ENCODE data around the gene MUSTN1. TPM values are rescaled to one million over a fixed set of nuclear protein-coding genes. Genes with fewer than 3 reads are reported as not detected.

The MUSTN1 gene
- total and polyA plus RNA-seq, 8 donors = 0.42 to 63.7 (median 0.55) TPM; not detected in 3

DNA sequence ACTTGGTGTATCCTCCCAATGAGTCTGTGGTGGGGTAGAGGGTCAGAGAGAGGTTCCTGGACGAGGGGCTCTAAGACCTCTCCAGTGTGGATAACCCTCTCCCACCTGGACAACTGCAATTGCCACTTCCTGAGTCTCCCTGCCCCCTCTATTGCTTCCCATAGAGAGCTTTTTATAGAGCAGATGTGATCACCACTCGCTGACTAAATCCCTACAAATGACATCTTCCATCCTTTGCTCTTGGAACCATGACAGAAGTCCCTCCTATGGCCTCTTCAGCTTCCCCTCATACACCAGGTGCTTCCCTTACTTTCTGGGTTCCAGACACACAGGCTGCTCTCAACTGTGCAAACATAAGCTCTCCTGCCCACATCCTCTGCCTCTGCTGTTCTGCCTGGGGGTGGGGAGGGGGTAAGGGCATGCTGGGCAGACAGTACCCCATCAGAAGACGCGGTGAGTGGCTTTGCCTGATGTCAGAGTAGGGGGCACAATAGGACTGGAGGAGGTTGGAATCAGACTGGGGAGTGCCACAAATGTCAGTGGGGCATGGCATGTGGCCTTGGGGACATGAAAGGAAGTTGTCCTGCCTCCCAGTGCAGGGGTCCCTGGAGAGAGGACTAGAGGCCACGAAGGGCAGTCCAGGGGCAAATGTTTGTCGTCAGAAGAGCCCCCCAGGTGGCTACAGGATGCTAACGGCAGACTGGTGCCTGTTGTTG lies 25.0 kb downstream of the MUSTN1 start:
- Histone ChIP-seq H3K36me3 (no peaks in the 10 kb centered on the region), H3K9me3 (no peaks in the 10 kb centered on the region), H3K27ac (no peak overlapping the region), H3K4me3 (no peak overlapping the region), H3K27me3 (no peaks in the 10 kb centered on the region), H3K4me1 (no peaks in the 10 kb centered on the region)
- WGBS, 2 donors = 66 to 67% methylated on average over 7 of the region's 7 CpGs
- intact Hi-C loops (cut with DNase I) = no loop called here
- FAIRE-seq = no peak
- DNase-seq = no peak
- TF ChIP-seq, protein P1, sequence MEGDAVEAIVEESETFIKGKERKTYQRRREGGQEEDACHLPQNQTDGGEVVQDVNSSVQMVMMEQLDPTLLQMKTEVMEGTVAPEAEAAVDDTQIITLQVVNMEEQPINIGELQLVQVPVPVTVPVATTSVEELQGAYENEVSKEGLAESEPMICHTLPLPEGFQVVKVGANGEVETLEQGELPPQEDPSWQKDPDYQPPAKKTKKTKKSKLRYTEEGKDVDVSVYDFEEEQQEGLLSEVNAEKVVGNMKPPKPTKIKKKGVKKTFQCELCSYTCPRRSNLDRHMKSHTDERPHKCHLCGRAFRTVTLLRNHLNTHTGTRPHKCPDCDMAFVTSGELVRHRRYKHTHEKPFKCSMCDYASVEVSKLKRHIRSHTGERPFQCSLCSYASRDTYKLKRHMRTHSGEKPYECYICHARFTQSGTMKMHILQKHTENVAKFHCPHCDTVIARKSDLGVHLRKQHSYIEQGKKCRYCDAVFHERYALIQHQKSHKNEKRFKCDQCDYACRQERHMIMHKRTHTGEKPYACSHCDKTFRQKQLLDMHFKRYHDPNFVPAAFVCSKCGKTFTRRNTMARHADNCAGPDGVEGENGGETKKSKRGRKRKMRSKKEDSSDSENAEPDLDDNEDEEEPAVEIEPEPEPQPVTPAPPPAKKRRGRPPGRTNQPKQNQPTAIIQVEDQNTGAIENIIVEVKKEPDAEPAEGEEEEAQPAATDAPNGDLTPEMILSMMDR (IDR thresholded peaks at IDR 0.05) = no peak
- no peak for ATAC-seq

DNA sequence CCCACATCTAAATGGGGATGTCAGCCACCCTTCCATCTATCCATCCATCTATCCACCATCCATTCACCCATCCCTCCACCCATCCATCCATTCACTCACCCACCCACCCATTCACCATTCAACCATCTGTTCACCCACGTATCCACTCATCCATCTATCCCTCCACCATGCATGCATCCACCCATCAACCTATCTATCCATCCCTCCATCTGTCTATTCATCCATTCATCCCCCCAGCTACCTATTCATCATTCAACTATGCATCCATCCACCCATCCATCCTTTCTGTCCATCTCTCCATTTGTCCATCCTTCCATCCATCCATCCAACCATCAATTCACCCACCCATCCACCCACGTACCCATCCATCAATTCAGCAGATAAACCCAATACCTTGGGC lies 25.7 kb downstream of the MUSTN1 start:
- Histone ChIP-seq H3K4me1 (no peaks in the 10 kb centered on the region), H3K27me3 (no peaks in the 10 kb centered on the region), H3K36me3 (no peaks in the 10 kb centered on the region), H3K4me3 (no peak overlapping the region), H3K27ac (no peak overlapping the region), H3K9me3 (no peaks in the 10 kb centered on the region)
- FAIRE-seq (no peak), ATAC-seq (no peak), DNase-seq (no peak)
- WGBS, 2 donors = 64 to 69% methylated on average over 2 of the region's 2 CpGs
- intact Hi-C loops (cut with DNase I) = no loop called here
- TF ChIP-seq, protein P1 (IDR thresholded peaks at IDR 0.05) = no peak

DNA sequence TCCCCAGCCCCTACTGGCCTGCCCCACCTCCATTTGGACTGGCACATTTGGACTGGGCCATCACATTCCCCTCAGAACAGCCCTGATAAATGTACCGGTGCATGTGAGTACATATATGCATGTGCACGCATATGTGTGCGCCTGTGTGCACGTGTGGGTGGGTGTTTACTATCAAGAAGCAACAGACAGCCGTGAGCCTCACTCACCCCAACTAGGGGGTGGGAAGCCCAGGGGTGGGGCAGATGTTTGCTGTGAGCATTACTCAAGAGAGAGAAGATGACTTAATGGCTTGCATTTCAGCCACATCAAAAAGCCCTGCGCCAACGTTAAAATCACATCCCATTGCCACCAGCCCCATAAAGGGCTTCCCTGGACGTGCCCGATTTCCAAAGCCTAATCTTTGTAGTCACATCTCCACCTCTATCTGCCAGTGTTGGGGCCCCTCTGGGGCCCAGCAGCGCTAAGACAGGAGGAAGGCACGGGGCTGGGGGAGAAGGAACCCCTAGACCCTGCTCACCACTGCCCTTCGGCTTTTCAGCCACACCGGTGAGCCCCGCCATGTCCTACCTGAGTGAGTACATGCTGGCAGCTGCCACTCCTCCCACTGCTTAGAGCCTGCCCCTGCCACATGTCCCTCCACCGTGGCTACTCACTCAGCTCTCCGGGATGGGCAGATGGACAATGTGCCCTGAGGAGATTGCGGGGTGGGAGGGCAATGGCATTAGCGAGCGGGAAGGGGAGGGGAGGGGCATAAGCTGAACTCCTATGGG lies 29.4 kb downstream of the MUSTN1 start:
- WGBS, 2 donors = 74 to 80% methylated on average over 19 of the region's 19 CpGs
- Histone ChIP-seq H3K4me3 (no peak overlapping the region), H3K36me3 (no peaks in the 10 kb centered on the region), H3K27ac (no peak overlapping the region), H3K9me3 (no peaks in the 10 kb centered on the region), H3K4me1 (no peaks in the 10 kb centered on the region), H3K27me3 (no peaks in the 10 kb centered on the region)
- TF ChIP-seq, protein P1 (IDR thresholded peaks at IDR 0.05) = no peak
- intact Hi-C loops (cut with DNase I) = no loop called here
- DNase-seq (no peak), ATAC-seq (no peak), FAIRE-seq (no peak)

DNA sequence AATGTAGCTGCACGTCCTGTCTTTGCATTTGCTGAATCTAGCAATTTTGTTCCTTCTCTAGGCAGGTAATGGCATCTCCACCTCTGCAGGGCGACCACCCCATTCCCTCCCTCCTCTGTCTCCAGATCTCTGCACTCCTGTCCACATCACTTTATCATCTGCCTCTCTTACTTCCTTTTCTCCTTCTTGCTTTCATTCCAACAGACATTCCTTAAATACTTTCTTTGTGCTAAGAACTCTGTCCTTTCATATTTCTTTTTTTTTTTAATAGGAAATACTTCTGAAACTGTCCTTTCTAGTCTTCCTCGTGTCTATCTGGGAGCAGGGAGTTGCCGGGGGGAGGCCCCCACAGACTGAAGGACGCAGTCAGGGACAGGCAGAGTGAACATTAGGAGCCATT lies 33.0 kb downstream of the MUSTN1 start:
- no peak for DNase-seq
- no peaks in the 10 kb centered on the region for H3K36me3 ChIP-seq
- H3K9me3 ChIP-seq = no peaks in the 10 kb centered on the region
- intact Hi-C loops (cut with DNase I) = no loop called here
- no peak for ATAC-seq
- no peaks in the 10 kb centered on the region for H3K27me3 ChIP-seq
- WGBS, 2 donors = 50 to 58% methylated on average over 5 of the region's 5 CpGs
- TF ChIP-seq, protein P1 (IDR thresholded peaks at IDR 0.05) = no peak
- no peaks in the 10 kb centered on the region for H3K4me1 ChIP-seq
- FAIRE-seq = no peak
- H3K4me3 ChIP-seq = no peak overlapping the region
- H3K27ac ChIP-seq = no peak overlapping the region

DNA sequence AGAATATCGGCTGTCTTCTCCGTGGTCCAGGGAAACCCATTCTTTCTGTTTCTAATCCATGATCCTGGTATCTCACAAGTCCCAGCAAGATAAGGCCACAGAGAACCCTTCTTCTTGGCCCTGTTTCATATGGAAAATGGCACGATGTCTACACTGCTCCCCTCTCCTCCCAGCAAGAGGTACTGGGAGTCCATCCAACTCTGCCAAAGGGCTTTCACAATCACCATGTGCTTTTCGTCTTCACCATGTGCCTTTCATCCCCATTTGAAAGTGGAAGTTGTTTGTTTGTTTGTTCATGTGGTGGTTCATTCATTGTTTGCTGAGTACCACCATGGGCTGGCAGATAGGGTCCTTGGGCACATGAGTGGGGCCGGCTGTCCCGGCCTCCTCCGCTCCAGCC lies 34.7 kb downstream of the MUSTN1 start:
- Histone ChIP-seq H3K36me3 (no peaks in the 10 kb centered on the region), H3K4me1 (peaks cover 0 to 3% (median 0%) of the 10 kb centered on the region in 3 donors), H3K27me3 (no peaks in the 10 kb centered on the region), H3K9me3 (no peaks in the 10 kb centered on the region), H3K4me3 (no peak overlapping the region), H3K27ac (no peak overlapping the region)
- no peak for ATAC-seq
- TF ChIP-seq, protein P1 (IDR thresholded peaks at IDR 0.05) = no peak
- FAIRE-seq = no peak
- WGBS, 2 donors = 70 to 81% methylated on average over 7 of the region's 7 CpGs
- intact Hi-C loops (cut with DNase I) = no loop called here
- no peak for DNase-seq
